Measurements from ENCODE around the gene HELZ2. TPM values are rescaled to one million over a fixed set of nuclear protein-coding genes. Genes with fewer than 3 reads are reported as not detected.
A peak's percentile ranks its signal among the peaks of the same experiment; 100 is the strongest.

HELZ2 gene, protein sequence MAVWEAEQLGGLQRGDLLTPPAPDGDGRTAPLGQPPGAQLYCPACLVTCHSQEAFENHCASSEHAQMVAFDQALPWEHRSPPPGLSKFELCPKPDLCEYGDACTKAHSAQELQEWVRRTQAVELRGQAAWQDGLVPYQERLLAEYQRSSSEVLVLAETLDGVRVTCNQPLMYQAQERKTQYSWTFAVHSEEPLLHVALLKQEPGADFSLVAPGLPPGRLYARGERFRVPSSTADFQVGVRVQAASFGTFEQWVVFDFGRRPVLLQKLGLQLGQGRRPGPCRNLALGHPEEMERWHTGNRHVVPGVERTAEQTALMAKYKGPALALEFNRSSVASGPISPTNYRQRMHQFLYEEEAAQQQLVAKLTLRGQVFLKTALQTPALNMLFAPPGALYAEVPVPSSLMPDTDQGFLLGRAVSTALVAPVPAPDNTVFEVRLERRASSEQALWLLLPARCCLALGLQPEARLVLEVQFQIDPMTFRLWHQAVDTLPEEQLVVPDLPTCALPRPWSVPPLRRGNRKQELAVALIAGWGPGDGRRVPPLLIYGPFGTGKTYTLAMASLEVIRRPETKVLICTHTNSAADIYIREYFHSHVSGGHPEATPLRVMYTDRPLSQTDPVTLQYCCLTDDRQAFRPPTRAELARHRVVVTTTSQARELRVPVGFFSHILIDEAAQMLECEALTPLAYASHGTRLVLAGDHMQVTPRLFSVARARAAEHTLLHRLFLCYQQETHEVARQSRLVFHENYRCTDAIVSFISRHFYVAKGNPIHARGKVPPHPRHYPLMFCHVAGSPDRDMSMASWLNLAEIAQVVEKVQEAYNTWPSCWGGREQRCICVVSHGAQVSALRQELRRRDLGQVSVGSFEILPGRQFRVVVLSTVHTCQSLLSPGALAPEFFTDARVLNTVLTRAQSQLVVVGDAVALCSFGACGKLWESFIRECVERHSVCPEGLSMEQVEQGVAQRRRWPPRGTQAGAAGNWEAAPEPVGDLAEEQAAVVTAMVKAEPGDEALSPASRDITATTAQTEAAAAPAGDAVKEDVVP (N-terminal part only)
- polyA plus RNA-seq (2013, experiment 1 of 2): 9.7 TPM
- polyA plus RNA-seq (2013, experiment 2 of 2): 12.2 TPM

DNA sequence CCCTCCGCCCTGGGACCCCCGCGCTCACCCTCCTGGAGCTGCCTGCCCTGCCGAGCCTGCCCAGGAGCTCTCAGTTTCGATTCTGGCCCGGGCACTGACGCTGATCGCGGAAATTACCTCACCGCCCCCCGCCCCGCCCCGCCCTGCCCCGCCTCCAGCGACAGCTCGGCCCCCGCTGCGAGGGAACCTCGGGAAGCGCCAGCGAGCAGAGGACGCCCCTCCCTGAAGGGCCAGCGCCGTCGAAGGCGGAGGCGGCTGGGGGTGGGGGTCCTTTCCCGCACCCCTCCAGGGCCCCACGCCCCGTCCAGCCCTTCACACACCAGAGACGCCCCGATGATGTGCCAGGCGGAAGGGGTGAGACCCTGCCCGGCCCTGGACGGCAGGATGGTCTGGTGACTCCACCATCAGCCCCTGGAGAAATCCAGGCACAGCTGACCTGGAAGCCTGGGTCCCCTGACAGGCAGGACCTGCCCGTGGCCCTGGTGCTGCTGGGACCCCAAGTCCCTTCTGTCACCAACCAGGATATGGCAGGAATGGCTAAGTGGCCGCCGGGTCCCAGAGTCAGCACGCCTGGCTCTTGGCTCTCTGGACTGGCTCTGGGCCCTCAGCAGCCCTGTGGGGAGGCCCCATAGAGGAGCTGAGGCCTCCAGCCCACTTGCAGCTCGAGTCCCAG, at the start of gene HELZ2:
TSS of gene HELZ2 (minus strand) at position 84 of the 673 bp plus-strand sequence. CDS start 1,854 bp downstream, outside the sequence.
- Histone ChIP-seq H3K36me3 (ENCODE audit: insufficient read depth, low read length) (no peaks in the 10 kb centered on the region), H3K27me3 (ENCODE audit: insufficient read depth, low read length) (no peaks in the 10 kb centered on the region; the same call in 1 of the 2 replicates), H3K9ac (ENCODE audit: low read depth, low read length) (peak within 1 kb of the TSS; percentile 60; the same call in 1 of the 2 replicates), H3K4me3 (ENCODE audit: low read length) (peak within 1 kb of the TSS; percentile 76), H3K9me3 (ENCODE audit: insufficient read depth, low read depth, low read length) (no peaks in the 10 kb centered on the region), H3K4me1 (ENCODE audit: insufficient read depth, low read length) (no peaks in the 10 kb centered on the region), H3K27ac (ENCODE audit: low read depth, low read length) (no peak within 1 kb of the TSS)
- 8% methylated on average over 40 of the region's 40 CpGs for WGBS

DNA sequence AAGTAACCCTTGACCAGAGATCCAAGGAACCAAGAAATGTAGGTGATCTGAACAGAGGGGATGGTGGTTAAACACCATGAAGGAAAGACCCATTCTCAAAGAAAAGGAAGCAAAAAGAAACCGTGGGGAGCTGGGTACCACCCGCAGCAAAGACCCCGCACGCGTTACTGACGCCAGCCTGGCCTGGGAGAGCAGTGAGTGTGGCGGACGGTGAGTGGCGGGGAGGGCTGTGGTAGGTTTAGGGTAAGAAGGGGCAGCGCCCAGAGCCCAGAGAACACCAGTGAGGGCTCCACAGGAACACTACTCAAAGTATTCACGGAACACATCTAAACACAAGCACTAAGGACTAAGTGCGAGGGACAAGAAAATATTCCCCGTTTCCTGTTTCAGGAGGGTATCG, 48.7 kb upstream of the HELZ2 start:
- Histone ChIP-seq H3K4me1 (ENCODE audit: insufficient read depth, low read length) (no peaks in the 10 kb centered on the region), H3K4me3 (ENCODE audit: low read length) (no peak overlapping the region), H3K27me3 (ENCODE audit: insufficient read depth, low read length) (no peaks in the 10 kb centered on the region), H3K27ac (ENCODE audit: low read depth, low read length) (no peak overlapping the region), H3K9me3 (ENCODE audit: insufficient read depth, low read depth, low read length) (no peaks in the 10 kb centered on the region), H3K9ac (ENCODE audit: low read depth, low read length) (no peak overlapping the region), H3K36me3 (ENCODE audit: insufficient read depth, low read length) (peaks cover 11% of the 10 kb centered on the region)
- WGBS: 95% methylated on average over 13 of the region's 14 CpGs

DNA sequence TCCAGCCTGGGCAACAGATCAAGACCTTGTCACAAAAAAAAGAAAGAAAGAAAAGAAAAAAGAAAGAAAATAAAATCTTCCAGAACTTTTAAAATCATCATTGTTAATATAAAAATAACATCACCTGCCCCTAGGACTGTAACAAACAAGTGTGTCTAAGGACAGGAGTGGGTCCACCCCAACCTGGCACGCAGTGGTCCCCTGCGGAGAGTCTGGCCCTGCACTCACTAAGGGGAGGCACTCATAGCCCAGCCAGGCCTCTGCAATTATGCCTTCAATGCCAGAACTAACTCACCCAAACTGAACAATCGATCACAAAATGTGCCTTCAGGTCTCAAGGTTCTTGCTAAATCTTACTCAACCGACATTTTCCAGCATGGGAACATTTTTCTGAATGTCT, 48.1 kb upstream of the HELZ2 start:
- Histone ChIP-seq H3K9ac (ENCODE audit: low read depth, low read length) (no peak overlapping the region), H3K4me3 (ENCODE audit: low read length) (no peak overlapping the region), H3K27me3 (ENCODE audit: insufficient read depth, low read length) (no peaks in the 10 kb centered on the region), H3K27ac (ENCODE audit: low read depth, low read length) (no peak overlapping the region), H3K36me3 (ENCODE audit: insufficient read depth, low read length) (peaks cover 17% of the 10 kb centered on the region), H3K4me1 (ENCODE audit: insufficient read depth, low read length) (no peaks in the 10 kb centered on the region), H3K9me3 (ENCODE audit: insufficient read depth, low read depth, low read length) (no peaks in the 10 kb centered on the region)
- WGBS: 92% methylated on average over 4 of the region's 4 CpGs

DNA sequence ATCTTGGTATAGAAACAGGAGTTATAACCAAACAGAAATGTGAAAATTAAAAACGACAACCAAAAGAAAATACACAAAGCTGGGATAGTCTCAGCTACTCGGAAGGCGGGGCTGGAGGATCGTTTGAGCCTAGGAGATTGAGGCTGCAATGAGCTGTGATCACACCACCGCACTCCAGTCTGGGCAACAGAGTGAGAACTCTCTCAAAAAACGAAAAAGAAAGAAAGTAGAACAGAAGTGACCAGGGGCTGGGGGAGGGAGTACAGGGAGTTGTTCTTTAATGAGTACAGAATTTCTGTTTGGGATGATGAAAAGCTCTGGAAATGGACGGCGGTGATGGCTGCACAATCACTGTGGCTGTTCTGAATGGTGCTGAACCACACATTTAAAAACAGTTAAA, 47.0 kb upstream of the HELZ2 start:
- Histone ChIP-seq H3K36me3 (ENCODE audit: insufficient read depth, low read length) (peaks cover 26% of the 10 kb centered on the region), H3K4me3 (ENCODE audit: low read length) (no peak overlapping the region), H3K27me3 (ENCODE audit: insufficient read depth, low read length) (no peaks in the 10 kb centered on the region), H3K4me1 (ENCODE audit: insufficient read depth, low read length) (no peaks in the 10 kb centered on the region), H3K9ac (ENCODE audit: low read depth, low read length) (no peak overlapping the region), H3K9me3 (ENCODE audit: insufficient read depth, low read depth, low read length) (no peaks in the 10 kb centered on the region), H3K27ac (ENCODE audit: low read depth, low read length) (no peak overlapping the region)
- 93% methylated on average over 8 of the region's 8 CpGs for WGBS

DNA sequence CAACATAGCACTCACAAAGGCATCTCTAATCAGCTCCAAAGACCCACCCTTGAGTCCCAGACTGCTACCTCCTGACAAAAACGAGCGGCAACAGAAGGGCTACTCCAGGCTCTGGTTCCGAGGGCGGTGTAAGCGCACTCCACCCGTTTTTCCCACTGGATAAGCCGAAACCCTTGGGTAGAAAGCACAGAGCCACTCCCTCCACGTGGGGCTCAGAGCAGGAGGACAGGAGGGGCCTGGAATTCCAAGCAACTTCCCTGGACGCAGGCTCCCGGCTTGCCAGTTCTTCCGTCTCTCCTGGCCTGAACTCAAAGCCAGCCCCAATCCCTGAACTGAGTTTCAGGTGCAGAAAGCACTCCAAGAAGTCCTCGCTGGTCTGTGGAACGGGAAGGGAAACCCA, 45.5 kb upstream of the HELZ2 start:
- WGBS: 92% methylated on average over 13 of the region's 13 CpGs
- H3K27me3 ChIP-seq (ENCODE audit: insufficient read depth, low read length): no peaks in the 10 kb centered on the region
- peaks cover 5% of the 10 kb centered on the region for H3K9me3 ChIP-seq (ENCODE audit: insufficient read depth, low read depth, low read length)
- H3K9ac ChIP-seq (ENCODE audit: low read depth, low read length): no peak overlapping the region
- peaks cover 40% of the 10 kb centered on the region for H3K36me3 ChIP-seq (ENCODE audit: insufficient read depth, low read length)
- H3K27ac ChIP-seq (ENCODE audit: low read depth, low read length): no peak overlapping the region
- no peaks in the 10 kb centered on the region for H3K4me1 ChIP-seq (ENCODE audit: insufficient read depth, low read length)
- H3K4me3 ChIP-seq (ENCODE audit: low read length): no peak overlapping the region

DNA sequence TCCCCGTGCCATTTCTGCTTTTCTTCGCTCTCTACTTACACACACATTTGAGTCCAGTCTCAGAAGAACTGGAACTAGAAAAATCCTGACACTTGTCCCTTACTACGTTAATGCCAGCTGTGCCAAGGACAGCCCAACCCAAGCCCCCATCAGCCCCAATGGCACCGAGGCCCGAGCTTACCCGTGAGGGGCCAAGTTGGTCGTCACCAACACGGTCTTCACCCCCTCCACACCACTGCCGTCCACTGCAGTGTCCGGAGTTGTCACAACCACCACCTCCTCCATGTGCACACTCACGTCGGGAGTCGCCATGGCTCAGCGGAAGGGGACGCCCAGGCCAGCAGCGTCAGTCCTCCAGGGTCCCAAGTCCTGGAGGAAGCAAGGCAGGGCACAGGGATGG, 45.0 kb upstream of the HELZ2 start:
- no peak overlapping the region for H3K9ac ChIP-seq (ENCODE audit: low read depth, low read length)
- H3K27ac ChIP-seq (ENCODE audit: low read depth, low read length): no peak overlapping the region
- H3K36me3 ChIP-seq (ENCODE audit: insufficient read depth, low read length): peaks cover 40% of the 10 kb centered on the region
- 96% methylated on average over 16 of the region's 16 CpGs for WGBS
- no peak overlapping the region for H3K4me3 ChIP-seq (ENCODE audit: low read length)
- no peaks in the 10 kb centered on the region for H3K27me3 ChIP-seq (ENCODE audit: insufficient read depth, low read length)
- H3K4me1 ChIP-seq (ENCODE audit: insufficient read depth, low read length): no peaks in the 10 kb centered on the region
- peaks cover 5% of the 10 kb centered on the region for H3K9me3 ChIP-seq (ENCODE audit: insufficient read depth, low read depth, low read length)

DNA sequence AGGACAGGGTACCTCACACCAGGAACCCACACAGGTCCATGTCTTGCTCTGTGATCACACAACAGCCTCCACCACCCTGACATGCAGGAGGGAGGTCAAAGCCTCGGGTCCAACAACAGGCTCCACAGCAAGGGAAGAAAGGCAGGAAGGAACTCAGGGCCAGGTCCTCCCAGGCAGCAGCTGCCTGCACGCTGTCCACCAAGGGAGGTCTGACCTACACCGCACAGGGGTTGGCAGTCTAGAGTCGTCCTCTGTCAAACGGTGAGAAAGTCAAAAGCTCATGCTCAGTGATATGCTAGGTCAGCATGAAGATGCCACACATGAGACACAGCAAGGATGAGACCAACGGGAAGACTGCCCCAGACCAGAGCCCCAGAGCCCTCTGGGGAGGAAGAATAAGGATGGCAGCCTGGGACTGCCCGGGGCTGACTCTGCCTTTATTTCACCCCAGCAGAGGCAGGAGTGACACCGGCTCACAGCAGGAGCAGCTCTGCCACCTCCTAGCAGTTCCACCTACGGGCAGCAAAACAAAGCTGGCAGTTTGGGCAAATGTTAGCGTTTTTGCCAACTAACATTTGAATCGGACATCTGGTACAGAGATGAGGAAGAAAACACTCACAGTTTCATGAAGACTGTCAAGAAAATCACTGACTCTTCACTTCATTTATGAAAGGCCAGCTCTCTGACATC, 44.4 kb upstream of the HELZ2 start:
- Histone ChIP-seq H3K9ac (ENCODE audit: low read depth, low read length) (no peak overlapping the region), H3K9me3 (ENCODE audit: insufficient read depth, low read depth, low read length) (peaks cover 5% of the 10 kb centered on the region), H3K27ac (ENCODE audit: low read depth, low read length) (no peak overlapping the region), H3K36me3 (ENCODE audit: insufficient read depth, low read length) (peaks cover 40% of the 10 kb centered on the region), H3K4me1 (ENCODE audit: insufficient read depth, low read length) (no peaks in the 10 kb centered on the region), H3K4me3 (ENCODE audit: low read length) (no peak overlapping the region), H3K27me3 (ENCODE audit: insufficient read depth, low read length) (no peaks in the 10 kb centered on the region)
- 94% methylated on average over 11 of the region's 11 CpGs for WGBS

DNA sequence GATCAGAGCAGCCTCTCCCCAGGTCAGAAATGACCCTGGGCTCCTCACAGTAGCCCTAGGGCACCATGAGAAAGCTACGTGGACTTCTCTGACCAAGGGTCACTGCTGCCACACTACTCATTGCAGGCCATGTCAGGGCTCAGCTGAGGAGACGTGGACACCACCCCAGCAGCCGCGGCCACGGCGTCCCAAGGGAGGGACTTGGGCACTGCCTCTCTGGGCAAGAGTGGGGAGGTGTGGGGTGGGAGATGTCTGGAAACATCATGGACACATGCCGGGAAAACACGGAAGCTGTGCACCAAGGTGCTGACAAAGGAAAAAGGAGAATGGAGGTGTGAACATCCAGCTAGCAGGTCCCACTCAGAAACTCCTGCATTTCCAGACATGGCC, 43.8 kb upstream of the HELZ2 start:
- H3K4me1 ChIP-seq (ENCODE audit: insufficient read depth, low read length): no peaks in the 10 kb centered on the region
- H3K9me3 ChIP-seq (ENCODE audit: insufficient read depth, low read depth, low read length): peaks cover 5% of the 10 kb centered on the region
- 89% methylated on average over 8 of the region's 8 CpGs for WGBS
- H3K27me3 ChIP-seq (ENCODE audit: insufficient read depth, low read length): no peaks in the 10 kb centered on the region
- no peak overlapping the region for H3K4me3 ChIP-seq (ENCODE audit: low read length)
- H3K36me3 ChIP-seq (ENCODE audit: insufficient read depth, low read length): peaks cover 40% of the 10 kb centered on the region
- H3K27ac ChIP-seq (ENCODE audit: low read depth, low read length): no peak overlapping the region
- no peak overlapping the region for H3K9ac ChIP-seq (ENCODE audit: low read depth, low read length)

DNA sequence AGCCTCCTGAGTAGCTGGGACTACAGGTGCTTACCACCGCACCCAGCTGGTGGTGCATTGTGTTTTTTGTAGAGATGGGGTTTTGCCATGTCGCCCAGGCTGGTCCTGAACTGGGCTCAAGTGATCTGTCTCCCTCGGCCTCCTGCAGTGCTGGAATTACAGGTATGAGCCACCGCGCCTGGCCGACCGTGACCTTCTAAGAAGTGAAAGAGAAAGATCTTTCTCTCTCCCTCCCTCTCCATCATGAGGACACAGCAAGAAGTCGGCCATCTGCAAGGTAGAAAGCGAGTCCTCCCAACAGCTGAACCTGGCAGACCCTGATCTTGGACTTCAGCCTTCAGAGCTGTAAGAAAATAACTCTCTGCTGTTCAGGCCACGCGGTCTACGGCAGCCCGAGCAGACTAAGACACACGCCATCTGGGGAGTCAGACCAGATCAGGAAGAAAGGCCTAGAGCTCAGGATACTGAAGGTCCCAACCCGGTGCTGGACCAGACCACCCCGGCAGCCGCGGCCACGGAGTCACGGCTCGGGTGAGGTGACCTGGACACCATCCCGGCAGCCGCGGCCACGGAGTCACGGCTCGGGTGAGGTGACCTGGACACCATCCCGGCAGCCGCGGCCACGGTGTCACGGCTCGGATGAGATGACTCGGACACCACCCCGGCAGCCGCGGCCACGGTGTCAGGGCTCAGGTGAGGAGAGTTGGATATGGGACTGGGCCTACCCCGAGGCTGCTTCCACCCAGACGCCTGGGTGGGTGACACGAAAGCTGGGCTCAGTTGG, 43.2 kb upstream of the HELZ2 start:
- Histone ChIP-seq H3K9me3 (ENCODE audit: insufficient read depth, low read depth, low read length) (peaks cover 5% of the 10 kb centered on the region), H3K4me1 (ENCODE audit: insufficient read depth, low read length) (no peaks in the 10 kb centered on the region), H3K27ac (ENCODE audit: low read depth, low read length) (no peak overlapping the region), H3K9ac (ENCODE audit: low read depth, low read length) (no peak overlapping the region), H3K36me3 (ENCODE audit: insufficient read depth, low read length) (peaks cover 40% of the 10 kb centered on the region), H3K27me3 (ENCODE audit: insufficient read depth, low read length) (no peaks in the 10 kb centered on the region), H3K4me3 (ENCODE audit: low read length) (no peak overlapping the region)
- WGBS: 95% methylated on average over 41 of the region's 41 CpGs

Measured in HUES64 (cell line).